Stimulated activated CD8-positive, alpha-beta memory T cell treated with anti-CD3 and anti-CD28 coated beads, Interleukin-12 subunit alpha, Interleukin-12 subunit beta, amount 100 ng/mL, for 4 hours (primary cell): ENCODE results near the gene CD24.
"Not testable (repeated sequence)": the region's sequence is repeated elsewhere in the genome, so short reads cannot be mapped to it uniquely, and the experiment has no call there.

Experiments used
- DNase-seq: peaks from one replicate; pipeline ENCODE4 v3.0.0-alpha.2; 2020; ENCODE audit warnings: low read depth

Gene CD24, protein sequence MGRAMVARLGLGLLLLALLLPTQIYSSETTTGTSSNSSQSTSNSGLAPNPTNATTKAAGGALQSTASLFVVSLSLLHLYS

DNA sequence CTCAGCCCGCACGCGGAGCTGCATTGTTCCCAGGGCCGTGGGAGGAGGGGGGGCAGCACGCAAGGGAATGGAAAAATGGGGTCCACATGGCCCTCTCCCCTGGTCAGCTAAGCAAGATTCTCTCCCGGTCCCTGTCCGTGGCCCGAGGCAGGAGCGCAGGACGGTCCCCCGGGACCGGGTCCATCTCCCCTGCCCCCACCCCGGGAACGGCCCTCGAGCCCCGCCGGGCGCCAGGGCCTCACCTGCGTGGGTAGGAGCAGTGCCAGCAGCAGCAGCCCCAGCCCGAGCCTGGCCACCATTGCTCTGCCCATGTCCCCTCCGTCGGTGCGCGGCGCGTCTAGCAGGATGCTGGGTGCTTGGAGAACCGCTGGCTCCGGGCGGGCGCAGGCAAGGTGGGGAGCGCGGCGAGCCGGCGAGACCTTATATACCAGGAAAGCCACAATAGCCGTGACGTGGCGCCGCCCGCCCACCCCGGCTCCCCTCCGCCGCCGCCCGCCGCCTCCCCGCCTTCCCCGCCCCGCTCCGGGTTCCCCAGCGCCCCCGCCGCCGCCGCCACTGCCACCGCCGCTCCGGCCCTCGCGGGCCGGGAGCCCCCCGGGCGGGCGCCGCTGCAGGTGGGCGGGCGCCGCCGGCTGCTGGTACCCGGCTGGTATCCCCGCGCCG, at the start of gene CD24:
Gene CD24 (minus strand): TSS at position 394 of the 663 bp plus-strand sequence. CDS start 83 bp downstream, at position 311.
- peak; percentile 16 for DNase-seq

DNA sequence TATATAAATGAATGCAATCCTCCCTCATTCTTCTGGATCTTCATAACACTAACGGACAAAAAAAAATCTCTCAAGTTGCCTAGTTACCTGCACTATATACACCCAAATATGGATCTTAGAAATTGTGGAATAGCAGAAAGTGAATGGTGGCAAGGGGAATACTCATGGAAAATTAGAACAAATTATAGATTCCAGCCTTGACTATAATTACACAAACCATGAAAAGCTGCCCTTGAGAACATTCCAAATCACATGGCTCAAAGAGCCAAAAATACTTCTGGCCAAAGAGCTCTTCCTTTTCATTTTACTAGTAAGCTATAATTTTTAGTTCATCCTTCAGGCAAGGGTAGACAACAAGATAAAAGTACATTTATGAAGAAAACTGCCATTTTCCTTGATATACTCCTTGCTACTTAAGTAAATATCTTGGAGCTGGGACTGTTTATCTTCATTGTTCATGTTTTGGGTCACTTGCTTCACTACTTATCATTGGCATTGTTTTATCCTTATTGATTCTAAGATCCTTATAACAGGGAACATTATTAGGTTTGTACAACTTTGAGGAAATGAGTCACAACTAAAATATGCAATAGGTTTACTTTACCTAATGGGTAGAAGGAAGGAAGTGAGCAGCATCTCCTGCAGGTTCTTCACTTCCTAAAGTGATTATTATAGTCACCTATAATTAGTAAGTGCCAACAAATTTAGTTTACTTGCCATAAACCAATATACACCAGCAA, 47.1 kb upstream of the CD24 start:
- no peak for DNase-seq

DNA sequence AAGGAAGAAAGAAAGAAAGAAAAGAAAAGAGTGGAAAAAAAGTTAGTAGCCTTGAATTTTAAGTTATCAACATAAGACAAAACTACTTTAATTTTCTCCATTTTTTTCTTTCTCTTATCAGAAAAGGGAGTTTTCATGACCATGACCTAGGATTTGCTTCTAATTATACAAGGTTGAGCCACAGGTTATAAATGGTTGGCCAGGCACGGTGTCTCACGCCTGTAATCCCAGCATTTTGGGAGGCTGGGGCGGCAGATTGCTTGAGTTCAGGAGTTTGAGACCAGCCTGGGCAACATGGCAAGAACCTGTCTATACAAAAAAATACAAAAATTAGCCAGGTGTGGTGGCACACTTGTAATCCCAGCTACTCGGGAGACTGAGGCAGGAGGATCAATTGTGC, 45.7 kb upstream of the CD24 start:
- no peak for DNase-seq

DNA sequence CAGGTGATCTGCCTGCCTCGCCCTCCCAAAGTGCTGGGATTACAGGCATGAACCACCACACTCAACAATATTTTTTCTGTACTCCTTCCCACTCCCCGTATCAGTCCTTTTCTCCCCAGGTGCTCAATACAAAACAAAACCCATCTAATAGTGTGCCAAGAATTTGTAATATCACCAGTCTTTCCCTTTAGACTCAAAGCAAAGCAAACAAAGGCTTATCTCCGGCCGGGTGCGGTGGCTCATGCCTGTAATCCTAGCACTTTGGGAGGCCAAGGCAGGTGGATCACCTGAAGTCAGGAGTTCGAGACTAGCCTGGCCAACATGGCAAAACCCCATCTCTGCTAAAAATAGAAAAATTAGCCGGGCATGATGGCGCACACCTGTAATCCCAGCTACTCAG, 45.1 kb upstream of the CD24 start:
- DNase-seq, result not testable (repeated sequence)

DNA sequence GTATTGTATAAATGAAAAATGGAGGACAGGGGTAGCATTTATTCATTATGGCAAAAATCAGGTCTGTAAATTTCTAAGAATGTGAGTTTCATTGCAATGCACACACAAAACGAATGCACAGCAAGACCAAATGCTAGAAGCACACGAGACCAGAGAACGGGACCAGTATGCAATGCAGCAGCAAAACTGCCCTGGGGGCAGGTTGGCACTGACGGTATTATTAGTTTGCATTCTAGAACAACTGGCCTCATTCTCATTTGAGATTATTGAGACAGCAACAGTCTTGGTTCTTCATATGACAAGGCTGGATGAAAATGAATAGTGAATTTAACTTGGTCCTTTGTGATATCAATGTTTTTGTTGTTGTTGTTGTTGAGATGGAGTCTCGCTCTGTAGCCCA, 44.5 kb upstream of the CD24 start:
- DNase-seq, result no peak

DNA sequence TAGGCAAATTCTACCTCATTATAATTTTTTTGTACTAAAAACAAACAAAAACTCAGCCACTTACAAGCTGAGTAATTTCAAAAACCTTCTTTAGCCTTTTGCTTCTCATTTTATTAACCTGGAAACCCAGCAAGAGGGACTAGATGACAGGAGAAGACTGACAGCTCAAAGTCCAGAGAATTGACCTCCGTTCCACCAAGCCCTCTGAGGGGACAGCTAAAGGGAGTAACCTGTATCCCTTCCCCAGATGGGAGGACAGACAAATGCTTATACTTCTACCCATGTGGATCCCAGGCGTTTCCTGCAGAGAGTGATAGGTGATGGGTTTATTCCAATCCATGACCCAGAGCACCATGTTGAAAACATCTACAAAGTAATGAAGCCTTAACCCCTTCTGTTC, 35.0 kb upstream of the CD24 start:
- no peak for DNase-seq

DNA sequence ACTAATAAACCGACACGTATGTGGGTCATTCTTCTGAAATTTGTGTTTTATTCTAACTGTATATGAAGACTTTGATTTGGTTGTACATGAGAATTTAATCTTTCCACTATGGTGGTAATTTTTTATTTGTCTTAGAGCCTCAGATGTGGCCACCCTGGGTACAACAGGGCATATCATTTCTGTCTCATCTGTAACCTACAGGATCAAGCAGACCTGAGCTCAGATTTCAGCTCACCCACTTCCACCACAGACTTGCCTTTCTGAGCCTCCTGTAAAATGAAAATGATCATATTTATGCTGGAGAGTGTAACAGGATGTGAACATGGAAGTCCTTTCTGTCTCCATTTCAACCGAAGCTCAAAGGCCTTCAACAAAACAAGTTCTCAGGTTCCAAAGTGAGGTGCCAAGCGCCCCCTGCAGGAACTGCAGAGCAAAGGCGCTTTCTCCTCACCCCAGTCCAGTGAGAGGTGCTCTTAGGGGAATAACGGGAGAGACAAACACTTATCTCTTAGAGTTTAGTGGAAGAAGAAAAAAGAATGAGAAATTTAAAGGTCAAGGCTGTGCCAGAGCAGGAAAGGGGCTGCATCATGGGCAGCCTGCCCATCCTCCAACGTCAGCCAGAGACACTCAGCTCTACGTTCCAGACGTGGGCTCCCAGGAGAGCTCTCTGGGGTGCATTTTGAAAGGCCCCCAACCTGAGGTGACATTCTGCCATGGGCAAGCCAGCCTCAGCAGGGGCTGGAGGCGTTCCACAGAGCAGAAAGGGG, 23.0 kb upstream of the CD24 start:
- peak; percentile 3 for DNase-seq

DNA sequence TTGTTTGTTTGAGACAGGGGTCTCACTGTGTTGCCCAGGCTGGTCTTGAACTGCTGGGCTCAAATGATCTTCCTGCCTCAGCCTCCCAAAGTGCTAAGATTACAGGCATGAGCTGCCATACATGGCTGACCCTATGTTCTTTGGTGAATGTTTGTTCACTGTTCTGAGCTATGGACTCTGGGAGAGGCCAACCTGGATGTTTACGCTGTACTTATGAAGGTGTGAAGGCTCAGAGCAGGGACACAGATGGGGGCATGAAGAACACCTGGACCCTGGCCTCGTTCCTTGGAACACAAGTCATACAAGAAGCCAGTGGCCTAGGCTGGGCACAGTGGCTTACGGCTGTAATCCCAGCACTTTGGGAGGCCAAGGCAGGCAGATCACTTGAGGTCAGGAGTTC, 21.1 kb upstream of the CD24 start:
- no peak for DNase-seq

DNA sequence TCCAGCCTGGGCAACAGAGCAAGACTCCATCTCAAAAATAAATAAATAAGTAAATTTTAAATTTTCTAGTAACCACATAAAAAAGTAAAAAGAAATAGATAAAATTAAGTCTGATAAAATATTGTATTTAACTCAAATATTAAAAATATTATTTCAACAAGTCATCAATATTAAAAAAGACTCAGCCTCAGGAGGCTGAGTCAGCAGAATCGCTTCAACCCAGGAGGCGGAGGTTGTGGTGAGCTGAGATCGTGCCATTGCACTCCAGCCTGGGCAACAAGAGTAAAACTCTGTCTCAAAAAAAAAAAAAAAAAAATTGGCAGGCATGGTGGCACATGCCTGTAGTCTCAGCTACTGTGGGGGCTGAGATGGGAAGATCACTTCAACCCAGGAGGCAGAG, 15.2 kb upstream of the CD24 start:
- DNase-seq, result not testable (repeated sequence)

DNA sequence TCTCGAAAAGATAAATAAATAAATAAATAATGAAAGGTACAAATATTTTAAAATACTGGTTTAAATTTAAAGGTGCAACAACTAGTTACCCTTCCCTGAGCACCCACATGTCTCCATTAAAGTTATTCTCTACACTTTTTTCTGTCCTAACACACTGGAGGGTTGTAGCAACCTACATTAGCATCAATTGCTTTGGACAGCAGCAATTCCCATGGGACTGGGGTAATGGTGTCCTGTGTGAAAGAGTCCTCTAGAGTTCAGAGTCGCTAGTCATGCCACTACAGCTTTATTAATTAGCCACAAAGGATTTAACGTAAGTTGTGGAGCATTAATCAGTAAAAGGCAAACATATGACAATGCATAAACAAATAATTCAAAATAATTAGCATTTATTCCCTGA, 14.1 kb upstream of the CD24 start:
- no peak for DNase-seq

DNA sequence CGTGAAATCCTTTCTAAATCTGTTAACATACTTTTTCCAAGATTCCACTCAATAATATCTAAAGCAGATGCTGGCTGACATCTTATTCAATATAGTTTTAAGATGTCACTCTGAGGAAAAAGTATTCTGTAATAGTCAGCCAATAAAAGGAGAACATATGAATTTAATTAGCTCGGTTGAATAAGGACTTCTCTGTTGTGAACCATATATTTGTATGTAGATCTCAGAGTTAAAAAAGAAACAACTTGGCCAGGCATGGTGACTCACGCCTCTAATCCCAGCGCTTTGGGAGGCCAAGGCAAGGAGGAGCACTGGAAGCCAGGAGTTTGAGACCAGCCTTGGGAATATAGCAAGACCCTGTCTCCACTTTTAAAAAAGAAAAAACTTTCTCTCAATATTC, 7.4 kb upstream of the CD24 start:
- no peak for DNase-seq

DNA sequence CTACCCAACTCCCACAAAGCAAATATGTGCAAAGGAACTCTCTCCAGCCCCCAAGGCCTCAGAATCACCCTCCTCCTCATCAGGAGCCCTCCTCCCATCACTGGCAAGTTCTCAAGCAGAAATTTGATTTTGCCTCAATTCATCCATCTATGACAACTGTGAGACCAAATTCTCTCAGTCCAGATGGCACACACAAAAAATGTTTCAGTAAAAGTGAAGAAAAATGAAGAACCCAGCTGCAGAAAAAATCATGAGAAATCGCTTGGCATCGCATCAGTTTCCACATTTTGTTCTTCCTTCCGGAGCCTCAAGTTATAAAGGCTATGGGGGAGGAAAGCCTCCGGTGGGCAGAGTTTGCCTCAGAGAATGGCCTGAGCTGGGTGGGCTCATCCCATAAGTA, 6.4 kb upstream of the CD24 start:
- no peak for DNase-seq

DNA sequence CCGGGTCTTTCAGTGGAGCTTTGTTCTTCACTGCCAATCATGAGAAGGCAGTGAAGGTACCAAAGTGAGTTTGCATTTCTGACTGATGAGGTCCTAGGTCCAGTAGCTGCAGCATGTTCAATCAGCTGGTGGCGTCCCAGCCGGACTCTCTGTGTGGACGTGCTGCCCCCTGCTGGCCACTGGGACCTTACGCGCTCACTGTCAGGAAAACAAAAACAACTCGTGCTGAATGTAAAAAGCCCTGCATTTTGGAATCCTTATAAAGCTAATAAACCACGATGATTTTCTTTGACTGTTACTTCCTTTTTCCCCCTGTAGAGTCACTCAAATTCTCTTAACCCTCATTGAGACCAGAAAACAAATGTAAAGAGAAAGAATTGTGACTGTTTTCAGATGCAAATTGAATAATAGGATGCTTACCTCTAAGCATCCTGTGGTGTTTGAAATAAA, 4.9 kb upstream of the CD24 start:
- DNase-seq, result peak; percentile 54

DNA sequence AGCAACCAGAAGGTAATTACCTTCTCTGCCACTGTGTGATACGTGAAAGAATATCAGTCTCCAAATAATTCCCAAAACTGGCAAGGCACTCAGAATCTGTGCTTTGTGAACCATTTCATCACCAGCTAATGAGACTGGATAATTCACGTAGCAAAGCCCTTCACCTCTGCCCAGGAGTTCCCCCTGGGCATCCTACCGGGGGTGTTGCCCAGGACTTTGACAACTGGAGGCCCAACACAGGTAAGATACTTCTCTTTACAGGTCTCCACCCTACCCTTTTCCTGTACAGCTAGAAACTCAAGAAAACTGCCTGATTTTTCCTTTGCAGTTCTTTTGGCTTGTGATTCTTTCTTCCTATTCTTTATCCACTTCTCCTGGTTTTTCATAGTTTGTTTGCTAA, 2.7 kb upstream of the CD24 start:
- DNase-seq, result no peak

DNA sequence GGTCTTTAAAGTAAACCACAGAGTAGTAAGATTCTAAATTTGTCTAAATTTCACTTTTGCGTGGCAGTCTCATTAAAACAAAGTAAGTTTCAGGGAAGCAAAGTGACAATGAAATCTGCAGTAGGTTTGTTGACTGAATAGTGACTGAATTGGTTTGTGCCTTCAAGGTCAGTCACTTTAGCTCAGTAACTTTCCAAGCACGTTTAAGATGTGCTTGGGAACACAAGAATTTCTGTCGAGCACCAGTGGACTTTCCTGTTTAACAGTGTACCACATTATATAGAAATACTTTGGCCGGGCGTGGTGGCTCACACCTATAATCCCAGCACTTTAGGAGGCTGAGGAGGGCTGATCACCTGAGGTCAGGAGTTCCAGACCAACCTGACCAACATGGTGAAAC, 1.7 kb upstream of the CD24 start:
- no peak for DNase-seq

DNA sequence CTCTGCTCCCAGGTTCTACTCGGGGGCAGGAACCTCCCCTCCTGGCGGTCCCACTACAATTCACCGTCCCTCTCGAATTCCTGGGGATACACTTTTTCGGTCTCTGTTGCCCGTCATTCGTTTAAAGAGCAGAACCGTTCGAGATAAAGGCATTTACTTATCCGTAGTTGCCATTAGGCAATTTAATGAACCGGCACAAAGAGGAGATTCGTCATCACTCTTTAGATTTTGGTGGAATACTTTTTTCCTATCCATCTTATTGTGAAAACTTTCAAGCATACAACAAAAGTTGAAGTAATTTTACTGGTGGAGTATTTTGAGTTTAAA, 1.2 kb upstream of the CD24 start:
- no peak for DNase-seq

DNA sequence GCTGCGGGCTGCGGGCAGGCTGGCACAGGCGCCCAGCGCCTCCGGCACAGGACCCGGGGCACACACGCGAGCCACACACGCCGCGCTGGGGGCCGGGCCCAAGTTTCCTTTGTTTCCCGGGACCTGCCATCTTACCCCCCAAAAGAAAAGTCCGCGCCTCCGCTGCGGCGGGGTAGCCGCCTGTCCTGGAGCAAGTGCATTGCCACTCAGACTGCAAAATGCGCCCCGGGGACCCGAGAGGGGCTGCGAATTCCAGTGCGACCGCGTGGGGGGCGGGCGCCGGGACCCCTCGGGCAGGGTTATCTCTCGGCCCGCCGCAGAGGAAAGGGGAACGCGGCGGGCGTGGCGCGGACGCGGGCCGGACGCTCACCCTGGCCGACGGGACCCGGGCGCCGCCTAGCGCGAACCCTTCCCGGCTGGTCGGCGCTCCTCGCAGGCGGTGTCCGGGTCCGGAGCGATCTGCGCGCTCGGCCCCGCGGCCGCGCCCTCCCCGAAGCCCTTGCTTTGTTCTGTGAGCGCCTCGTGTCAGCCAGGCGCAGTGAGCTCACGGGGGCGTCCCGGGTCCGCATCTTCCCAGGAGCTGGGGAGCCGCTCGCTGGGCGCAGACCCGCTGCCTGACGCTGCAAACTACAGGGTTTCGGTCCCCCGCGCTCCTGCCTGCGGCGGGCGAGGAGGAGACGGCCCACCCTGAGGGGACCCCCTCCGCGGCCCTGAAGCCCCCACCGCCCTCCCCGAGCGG, 639 bp upstream of the CD24 start:
- peak; percentile 4 for DNase-seq

DNA sequence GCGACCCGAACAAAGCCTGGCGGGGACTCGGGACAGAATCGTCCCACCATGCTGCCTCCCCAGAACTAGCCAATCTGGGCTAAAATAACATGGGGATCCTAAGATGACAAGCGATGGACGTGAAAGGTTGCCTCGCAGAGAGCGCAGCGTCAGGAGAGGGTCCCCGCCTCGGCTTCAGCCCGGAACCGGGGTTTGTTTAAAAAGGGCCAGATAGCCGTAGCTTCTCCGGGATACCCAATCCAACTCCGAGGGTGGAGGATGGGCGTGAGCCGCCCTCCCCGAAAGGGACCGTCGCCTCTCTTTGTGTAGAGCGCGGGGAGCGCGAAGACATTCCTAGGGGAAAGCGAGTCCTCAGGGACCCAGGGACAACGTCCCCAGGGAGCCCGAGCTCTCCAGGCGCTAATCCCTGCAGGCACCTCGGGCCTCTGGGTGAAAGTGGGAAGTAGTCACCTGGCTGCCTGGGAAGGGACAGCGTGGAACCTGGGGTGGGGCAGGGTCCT, 643 bp downstream of the CD24 start:
- DNase-seq, result no peak

DNA sequence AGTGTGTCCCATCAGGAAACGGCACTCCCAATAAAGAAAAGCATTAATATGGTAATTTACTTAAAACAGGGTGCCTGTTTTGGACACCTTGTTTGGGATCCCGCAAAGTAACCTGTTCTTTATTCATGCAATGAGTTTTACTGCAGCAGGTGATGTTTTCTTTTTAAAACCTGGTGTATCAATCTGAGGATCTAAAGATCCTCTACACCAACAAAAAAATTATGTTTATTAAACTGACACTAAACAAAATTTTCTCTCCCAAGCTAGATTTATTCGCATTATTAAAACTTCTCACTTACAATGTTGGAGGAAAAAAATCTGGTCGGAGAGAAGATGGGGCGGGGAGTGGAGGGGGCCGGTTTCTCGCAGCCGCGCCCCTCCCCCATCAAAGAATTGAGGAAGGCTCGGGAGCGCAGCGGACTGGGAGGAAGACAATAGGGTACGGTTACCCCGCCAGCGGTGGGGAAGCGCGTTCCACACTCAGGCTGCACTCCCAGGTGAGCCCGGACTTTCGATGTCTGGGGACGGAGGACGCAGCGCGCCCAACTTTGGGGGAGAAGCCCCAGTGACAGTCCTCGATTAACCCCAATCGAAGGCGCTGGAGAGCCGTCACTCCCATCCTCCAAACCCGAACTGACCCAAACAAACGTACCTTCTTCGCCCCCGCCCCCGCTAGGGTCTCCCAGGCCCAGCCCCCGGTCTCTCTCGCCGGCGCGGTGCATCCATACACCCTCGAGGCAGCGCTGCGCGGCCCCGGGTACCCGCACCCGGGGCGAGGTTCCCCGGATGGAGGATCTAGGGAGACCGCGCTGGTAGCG, 1.3 kb downstream of the CD24 start:
- DNase-seq, result no peak

DNA sequence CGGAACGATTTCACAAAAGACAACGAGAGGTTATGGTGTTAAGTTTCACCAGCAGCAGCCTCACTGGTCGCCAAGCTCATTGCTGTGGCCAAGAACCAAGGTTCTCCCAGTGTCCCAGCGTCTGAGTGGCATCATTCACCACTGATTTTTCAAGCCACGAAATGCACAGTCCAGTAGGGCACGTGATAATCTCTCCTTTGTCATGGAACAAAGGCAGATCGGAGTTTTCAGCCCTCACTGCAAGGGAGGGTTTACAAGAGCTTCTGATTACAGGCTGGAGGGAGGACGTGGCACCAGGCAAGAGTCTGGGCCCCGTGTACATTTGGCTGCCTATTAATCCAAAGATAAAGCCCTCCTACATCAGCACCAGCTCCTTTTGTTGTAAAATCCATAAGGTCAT, 2.0 kb downstream of the CD24 start:
- DNase-seq, result no peak

DNA sequence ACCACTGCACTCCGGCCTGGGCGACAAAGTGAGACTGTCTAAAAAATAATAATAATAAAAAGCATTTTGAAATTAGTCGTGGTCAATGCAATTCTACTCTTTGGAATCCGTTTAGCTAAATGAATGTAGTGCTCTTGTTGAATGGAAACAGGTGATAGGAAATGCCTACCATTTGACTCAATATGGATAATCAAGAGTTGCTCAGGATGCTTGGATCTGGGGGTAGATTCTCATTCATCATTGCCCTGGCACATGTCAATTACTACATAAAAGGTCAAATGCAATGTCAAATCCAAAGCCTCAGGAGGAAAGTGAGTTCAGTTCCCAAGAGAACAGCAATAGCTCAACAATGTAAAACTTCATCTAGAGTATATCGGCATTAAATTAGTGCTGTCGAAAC, 3.8 kb downstream of the CD24 start:
- DNase-seq, result not testable (repeated sequence)
